IPS DF 6.9 (cell line): ENCODE measurements around the gene DNAAF1.

Experiments
- DNase-seq: peaks from one replicate; pipeline ENCODE4 v3.0.0-alpha.2; 2013; ENCODE audit warnings: low read depth, low spot score
- H3K27ac ChIP-seq: one replicate; pipeline ENCODE4 v1.5.1; 2013; ENCODE audit warnings: low read length, control low read depth
- H3K27me3 ChIP-seq: 2 replicates; pipeline ENCODE4 v1.6.1; 2013; ENCODE audit warnings: mild to moderate bottlenecking, low read length; ENCODE audit not compliant: control insufficient read depth, insufficient read depth
- H3K36me3 ChIP-seq: 2 replicates; pipeline ENCODE4 v1.6.1; 2013; ENCODE audit warnings: low read length; ENCODE audit not compliant: control insufficient read depth, insufficient read depth
- H3K4me1 ChIP-seq: 2 replicates; pipeline ENCODE4 v1.6.1; 2013; ENCODE audit warnings: low read length; ENCODE audit not compliant: control insufficient read depth, insufficient read depth
- H3K4me3 ChIP-seq: 2 replicates; pipeline ENCODE4 v1.5.1; 2013; ENCODE audit warnings: mild to moderate bottlenecking, low read length
- H3K9me3 ChIP-seq: 2 replicates; pipeline ENCODE4 v1.6.1; 2013; ENCODE audit warnings: low read length, inconsistent platforms; ENCODE audit not compliant: control insufficient read depth, insufficient read depth
- WGBS: extraction: QIAGEN DNeasy Blood & Tissue Kit; methylation state at CpG from one replicate; pipeline ENCODE4 v1.1.7; 2013; ENCODE audit warnings: mixed read lengths, missing lambda C conversion rate; ENCODE audit not compliant: insufficient read length, insufficient coverage; 5-methylcytosine and 5-hydroxymethylcytosine counted together

The DNAAF1 gene

GRCh38 chr16:84184775-84185174 is 39.7 kb downstream of the DNAAF1 start:
- DNase-seq, result no peak
- Histone ChIP-seq H3K36me3 (peaks cover 33% of the 10 kb centered on the region), H3K27me3 (no peaks in the 10 kb centered on the region), H3K4me1 (no peaks in the 10 kb centered on the region), H3K4me3 (no peak overlapping the region), H3K9me3 (no peaks in the 10 kb centered on the region), H3K27ac (no peak overlapping the region)
- WGBS, result no CpG with 5 or more reads among the region's 10 CpGs

DNA sequence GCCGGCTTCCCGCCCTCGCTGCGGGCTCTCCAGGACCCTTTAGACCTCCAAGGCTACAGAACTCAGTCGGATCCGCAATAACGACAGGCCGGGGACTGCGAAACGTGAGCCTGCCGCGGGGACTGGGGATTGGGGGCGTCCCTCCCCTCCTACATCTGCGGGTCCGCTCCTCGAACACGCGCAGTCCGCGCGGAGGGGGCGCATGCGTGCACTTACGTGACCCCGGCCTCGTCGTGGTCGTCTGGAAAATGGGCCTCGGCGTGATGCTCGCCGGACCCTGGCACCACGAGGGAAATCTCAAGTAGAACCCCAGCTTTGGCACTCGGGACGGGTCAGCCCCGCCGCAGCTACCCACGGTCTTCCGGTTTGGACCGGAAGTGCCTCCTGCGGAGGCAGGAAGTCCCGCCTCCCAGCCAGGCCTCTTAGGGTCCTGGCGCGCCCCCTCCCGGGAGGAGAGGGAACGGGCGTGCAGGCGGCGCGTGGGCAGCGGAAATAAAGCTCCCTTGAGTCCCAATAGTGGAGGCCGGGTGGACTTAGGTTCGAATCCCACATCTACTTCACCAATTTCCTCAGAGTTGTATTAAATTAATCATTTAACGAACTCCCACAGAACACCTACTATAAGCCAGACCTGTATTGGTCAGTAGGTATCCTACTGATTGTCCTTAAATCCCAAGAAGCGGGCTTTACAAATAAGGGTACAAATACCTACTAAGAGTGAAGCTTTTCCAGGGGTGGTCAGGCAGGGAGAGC is 41.8 kb downstream of the DNAAF1 start, which contains the start of gene TAF1C:
Gene TAF1C (minus strand): TSS at position 373 of the 753 bp plus-strand sequence. CDS start 2,069 bp downstream, outside the sequence.
- WGBS, result no CpG with 5 or more reads among the region's 55 CpGs
- no peak within 1 kb of the TSS for H3K27ac ChIP-seq

GRCh38 chr16:84190731-84191388 is 45.8 kb downstream of the DNAAF1 start, which contains the start of gene ADAD2:
TSS of gene ADAD2 (plus strand) at chr16:84191157. CDS start at chr16:84191231, 74 bp downstream.
- no CpG with 5 or more reads among the region's 47 CpGs for WGBS
- no peak within 1 kb of the TSS for H3K4me3 ChIP-seq
- H3K27ac ChIP-seq, result no peak within 1 kb of the TSS
- H3K36me3 ChIP-seq, result no peaks in the 10 kb centered on the region
- H3K9me3 ChIP-seq, result no peaks in the 10 kb centered on the region
- no peaks in the 10 kb centered on the region for H3K4me1 ChIP-seq
- peak; percentile 61 for DNase-seq
- no peaks in the 10 kb centered on the region for H3K27me3 ChIP-seq

More for the DNA sequence above, 41.8 kb downstream of the DNAAF1 start, which contains the start of gene TAF1C:
- DNase-seq, result peak; percentile 88
- peaks cover 16% of the 10 kb centered on the region for H3K36me3 ChIP-seq
- no peaks in the 10 kb centered on the region for H3K27me3 ChIP-seq
- no peaks in the 10 kb centered on the region for H3K4me1 ChIP-seq
- no peaks in the 10 kb centered on the region for H3K9me3 ChIP-seq
- peak within 1 kb of the TSS; percentile 79 for H3K4me3 ChIP-seq

- no peak overlapping the region for H3K27ac ChIP-seq
- DNase-seq, result no peak
- no peaks in the 10 kb centered on the region for H3K36me3 ChIP-seq
- H3K9me3 ChIP-seq, result no peaks in the 10 kb centered on the region
- whole genome bisulfite sequencing, result no CpG with 5 or more reads among the region's 16 CpGs
- no peak overlapping the region for H3K4me3 ChIP-seq
- H3K27me3 ChIP-seq, result no peaks in the 10 kb centered on the region
- no peaks in the 10 kb centered on the region for H3K4me1 ChIP-seq
These were observed 46.4 kb downstream of the DNAAF1 start for GRCh38 chr16:84191466-84191865.

DNA sequence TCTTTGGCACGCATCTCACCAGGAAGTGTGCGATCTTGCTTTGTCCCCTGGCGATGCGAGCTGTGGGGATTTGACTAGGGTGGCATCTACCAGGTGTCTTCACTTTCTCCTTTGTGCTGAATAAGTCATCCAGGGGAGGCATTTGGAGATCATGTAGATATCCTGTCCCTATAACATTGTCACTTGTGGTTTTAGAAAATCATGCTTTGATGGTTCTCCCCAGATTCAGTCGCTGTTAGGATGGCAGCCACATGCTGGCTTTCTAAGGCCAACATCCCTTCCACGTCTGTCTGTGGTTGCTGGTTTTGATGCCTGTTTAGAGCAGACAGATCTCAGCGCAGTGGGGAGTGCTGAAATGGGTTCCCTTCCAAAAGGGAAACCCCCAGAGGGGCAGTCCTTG is 48.4 kb downstream of the DNAAF1 start:
- Histone ChIP-seq H3K4me1 (no peaks in the 10 kb centered on the region), H3K27me3 (no peaks in the 10 kb centered on the region), H3K36me3 (no peaks in the 10 kb centered on the region), H3K9me3 (no peaks in the 10 kb centered on the region), H3K4me3 (no peak overlapping the region), H3K27ac (no peak overlapping the region)
- no peak for DNase-seq
- no CpG with 5 or more reads among the region's 7 CpGs for WGBS

- no peak for DNase-seq
- Histone ChIP-seq H3K4me3 (no peak overlapping the region), H3K9me3 (no peaks in the 10 kb centered on the region), H3K4me1 (no peaks in the 10 kb centered on the region), H3K36me3 (no peaks in the 10 kb centered on the region), H3K27me3 (no peaks in the 10 kb centered on the region), H3K27ac (no peak overlapping the region)
- WGBS, result no CpG with 5 or more reads among the region's 11 CpGs
These were observed 48.9 kb downstream of the DNAAF1 start for GRCh38 chr16:84194018-84194417.

- Histone ChIP-seq H3K9me3 (no peaks in the 10 kb centered on the region), H3K27ac (no peak overlapping the region), H3K4me1 (no peaks in the 10 kb centered on the region), H3K36me3 (no peaks in the 10 kb centered on the region), H3K27me3 (no peaks in the 10 kb centered on the region), H3K4me3 (no peak overlapping the region)
- no peak for DNase-seq
- no CpG with 5 or more reads among the region's 34 CpGs for WGBS
These were observed 49.5 kb downstream of the DNAAF1 start for GRCh38 chr16:84194470-84195200.

DNA sequence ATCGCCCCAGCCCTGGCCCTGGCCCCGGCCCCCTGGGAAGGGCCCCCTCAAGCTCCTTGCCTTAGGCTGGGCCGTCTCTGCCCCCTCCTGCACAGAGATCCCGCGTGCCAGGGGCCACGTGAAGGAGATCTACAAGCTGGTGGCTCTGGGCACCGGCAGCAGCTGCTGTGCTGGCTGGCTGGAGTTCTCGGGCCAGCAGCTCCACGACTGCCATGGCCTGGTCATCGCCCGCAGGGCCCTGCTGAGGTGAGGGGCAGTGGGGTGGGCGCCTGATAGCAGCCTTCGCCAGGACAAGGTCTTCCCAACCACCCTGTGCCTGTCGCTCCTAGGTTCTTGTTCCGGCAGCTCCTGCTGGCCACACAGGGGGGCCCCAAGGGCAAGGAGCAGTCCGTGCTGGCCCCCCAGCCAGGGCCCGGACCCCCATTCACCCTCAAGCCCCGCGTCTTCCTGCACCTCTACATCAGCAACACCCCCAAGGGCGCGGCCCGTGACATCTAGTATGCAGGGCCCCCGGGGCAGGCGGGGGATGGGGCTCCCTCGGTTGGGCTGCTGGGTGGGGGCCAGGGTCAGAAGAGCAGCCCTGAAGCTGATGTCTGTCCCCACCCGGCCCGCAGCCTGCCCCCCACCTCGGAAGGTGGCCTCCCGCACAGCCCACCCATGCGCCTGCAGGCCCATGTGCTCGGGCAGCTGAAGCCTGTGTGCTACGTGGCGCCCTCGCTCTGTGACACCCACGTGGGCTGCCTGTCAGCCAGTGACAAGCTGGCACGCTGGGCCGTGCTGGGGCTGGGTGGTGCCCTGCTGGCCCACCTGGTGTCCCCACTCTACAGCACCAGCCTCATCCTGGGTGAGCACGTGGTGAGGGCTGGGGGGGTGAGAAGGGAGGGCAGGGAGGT is 50.3 kb downstream of the DNAAF1 start:
- no peaks in the 10 kb centered on the region for H3K36me3 ChIP-seq
- H3K27ac ChIP-seq, result no peak overlapping the region
- no peaks in the 10 kb centered on the region for H3K9me3 ChIP-seq
- H3K4me3 ChIP-seq, result no peak overlapping the region
- no peak for DNase-seq
- no peaks in the 10 kb centered on the region for H3K27me3 ChIP-seq
- no peaks in the 10 kb centered on the region for H3K4me1 ChIP-seq
- no CpG with 5 or more reads among the region's 38 CpGs for WGBS

GRCh38 chr16:84196101-84196500 is 51.0 kb downstream of the DNAAF1 start:
- H3K27me3 ChIP-seq, result no peaks in the 10 kb centered on the region
- WGBS, result no CpG with 5 or more reads among the region's 16 CpGs
- H3K4me1 ChIP-seq, result no peaks in the 10 kb centered on the region
- no peaks in the 10 kb centered on the region for H3K36me3 ChIP-seq
- no peak overlapping the region for H3K27ac ChIP-seq
- H3K4me3 ChIP-seq, result no peak overlapping the region
- DNase-seq, result no peak
- no peaks in the 10 kb centered on the region for H3K9me3 ChIP-seq
